ENCODE results near the gene RFX2. TPM values are rescaled to one million over a fixed set of nuclear protein-coding genes. Genes with fewer than 3 reads are reported as not detected.
"Not testable (repeated sequence)": the region's sequence is repeated elsewhere in the genome, so short reads cannot be mapped to it uniquely, and the experiment has no call there.

The RFX2 gene
- total RNA-seq, 1 donor from 2014 or later, result 7.2 TPM

DNA sequence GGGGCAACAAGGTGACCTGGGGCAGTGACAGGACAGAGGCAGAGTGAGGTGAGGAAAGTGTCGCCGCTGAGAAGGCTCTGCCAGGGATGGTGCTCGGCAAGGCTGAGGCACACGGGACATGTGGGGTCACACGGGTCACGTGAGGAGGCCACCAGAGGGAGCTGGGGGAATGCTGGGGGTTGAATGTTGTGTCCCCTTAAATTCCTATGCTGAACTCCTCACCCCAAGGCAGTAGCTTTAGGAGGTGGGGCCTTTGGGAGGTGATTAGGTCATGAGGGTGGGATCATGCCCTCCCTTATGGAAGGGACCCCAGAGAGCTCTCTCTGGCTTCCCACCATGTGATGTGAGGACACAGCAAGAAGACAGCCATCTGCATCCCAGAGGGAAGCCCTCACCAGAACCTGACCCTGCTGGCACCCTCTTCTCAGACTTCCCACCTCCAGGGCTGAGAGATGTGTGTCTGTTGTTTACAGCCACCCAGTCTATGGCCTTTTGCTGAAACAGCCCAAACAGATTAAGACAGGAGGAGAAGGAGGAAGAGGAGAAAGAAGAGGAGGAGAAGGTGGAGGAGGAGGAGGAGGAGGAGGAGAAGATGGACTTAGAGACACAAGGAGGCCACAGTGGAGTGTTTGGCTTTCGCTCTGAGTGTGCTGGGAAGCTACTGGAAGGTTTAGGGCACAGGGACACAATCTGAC lies 35.4 kb downstream of the RFX2 start:
- DNase-seq, result no peak

DNA sequence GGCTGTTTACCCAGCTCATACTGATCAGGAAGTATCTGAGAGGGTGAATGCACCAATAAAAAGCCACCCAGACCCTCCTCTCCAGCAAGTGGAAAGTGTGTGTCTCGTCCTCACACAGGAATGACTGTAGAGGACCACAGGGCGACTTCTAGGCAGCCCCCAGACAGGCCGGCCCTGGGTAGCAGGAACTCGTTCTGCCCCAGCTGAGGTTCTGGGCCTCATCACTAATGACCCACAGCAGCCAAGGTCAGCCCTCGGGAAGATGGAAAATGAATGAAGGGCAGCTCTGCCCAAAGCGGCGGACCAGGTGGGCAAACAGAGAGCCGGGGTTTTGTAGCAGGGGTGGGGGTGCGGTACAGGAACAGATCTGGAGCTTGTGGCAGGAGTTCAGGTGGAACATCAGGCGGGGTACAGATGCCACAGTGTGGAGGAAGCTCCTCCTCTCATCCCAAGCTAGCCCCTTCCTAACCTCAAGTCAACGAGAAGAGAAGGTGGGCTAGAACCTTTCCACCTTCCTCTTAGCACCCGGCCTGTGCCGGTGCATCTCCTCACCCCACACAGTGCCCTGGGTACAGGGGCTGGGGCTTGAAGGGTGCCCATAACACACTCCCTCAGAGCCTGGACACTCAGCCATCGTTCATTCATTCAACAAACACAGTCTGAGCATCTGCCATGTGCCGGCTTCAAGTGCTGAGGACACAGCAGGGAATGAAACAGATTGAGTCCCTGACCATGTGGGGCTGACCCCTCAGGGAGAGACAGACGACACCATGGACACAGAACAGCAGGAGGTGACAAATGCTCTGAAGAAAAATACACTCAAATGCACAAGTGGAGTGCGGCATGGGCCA lies 36.2 kb downstream of the RFX2 start:
- no peak for DNase-seq

DNA sequence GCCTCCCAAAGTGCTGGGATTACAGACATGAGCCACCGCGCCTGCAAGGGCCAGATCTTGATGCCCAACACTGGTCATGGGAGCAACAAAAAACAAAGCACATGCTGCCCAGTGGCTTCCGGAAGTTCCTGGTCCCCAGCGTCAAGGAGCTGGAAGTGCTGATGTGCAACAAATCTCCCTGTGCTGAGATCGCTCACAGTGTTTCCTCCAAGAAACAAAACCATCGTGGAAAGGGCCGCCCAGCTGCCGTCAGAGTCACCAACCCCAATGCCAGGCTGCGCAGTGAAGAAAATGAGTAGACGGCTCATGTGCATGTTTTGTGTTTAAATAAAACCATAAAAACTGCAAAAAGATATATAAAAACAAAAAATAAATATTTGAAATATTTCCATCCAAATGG lies 37.1 kb downstream of the RFX2 start:
- not testable (repeated sequence) for DNase-seq

DNA sequence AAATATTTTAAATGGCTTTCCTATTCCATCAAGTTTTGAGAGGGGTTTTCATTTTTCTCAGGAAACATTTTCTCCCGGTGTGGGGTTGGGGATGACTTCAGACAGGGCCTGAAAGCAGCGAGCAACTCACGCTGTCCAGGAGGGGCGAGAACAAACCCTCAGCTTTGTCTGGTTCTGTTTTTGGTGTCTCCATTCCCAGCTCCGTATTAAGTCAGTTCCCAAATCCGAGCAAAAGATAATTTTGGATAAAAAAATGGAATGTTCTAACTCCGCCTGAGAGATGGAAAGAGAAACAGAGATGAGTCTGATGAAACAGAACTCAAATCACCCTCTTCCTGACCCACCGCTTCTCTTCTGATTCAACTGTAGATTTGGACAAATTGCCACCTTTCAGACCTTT lies 38.4 kb downstream of the RFX2 start:
- DNase-seq, result no peak

DNA sequence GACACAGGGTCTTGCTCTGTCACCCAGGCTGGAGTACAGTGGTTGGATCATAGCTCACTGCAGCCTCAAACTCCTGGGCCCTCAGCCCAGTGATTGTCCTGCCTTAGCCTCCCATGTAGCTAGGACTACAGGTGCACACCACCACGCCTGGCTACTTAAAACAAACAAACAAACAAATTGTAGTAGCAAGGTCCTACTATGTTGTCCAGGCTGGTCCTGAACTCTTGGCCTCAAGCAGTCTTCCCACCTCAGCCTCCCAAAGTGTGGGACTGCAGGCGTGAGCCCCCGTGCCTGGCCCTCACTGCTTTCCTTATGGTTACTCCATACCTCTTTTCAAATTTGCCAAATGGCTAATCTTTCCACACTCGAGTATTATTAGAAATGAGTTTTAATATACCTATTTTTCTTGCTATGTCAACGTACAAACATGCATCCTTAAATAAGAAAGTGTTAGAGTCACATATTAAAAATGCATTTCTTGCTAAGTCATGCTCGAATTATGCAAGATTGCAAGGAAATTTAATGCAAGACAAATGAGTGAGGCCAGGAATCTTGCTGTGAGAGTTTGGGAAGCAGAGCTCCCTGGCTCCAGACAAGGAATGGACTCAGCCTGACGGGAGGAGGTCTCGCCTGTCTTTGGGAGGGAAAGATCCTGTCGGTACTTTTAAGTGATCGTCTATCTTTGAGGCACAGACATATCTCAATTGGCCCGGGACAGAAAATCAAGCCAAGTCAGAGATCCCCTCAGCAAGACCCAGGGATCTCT lies 39.4 kb downstream of the RFX2 start:
- DNase-seq, result peak; percentile 72

DNA sequence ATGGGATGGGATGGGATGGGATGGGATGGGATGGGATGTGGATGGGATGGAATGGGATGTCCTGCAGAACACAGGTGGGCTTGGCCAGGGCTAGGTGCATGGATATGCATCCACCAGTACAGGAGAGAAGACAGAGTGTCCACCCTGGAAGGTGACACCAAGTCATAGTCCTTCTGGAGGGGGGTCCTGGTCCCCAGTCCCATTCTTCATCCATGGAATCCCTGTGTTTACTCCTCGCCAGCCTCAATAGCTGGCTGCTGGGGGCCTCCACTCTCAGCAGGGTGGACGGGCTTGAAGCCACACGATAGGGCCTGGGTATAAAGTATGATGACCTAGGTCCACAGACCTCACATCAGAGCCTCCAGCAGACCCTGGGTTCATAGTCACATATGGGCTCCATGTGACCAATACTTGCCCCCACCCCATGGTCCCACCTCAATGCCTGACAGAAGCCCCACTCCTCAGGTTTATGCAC lies 40.1 kb downstream of the RFX2 start:
- DNase-seq, result no peak

DNA sequence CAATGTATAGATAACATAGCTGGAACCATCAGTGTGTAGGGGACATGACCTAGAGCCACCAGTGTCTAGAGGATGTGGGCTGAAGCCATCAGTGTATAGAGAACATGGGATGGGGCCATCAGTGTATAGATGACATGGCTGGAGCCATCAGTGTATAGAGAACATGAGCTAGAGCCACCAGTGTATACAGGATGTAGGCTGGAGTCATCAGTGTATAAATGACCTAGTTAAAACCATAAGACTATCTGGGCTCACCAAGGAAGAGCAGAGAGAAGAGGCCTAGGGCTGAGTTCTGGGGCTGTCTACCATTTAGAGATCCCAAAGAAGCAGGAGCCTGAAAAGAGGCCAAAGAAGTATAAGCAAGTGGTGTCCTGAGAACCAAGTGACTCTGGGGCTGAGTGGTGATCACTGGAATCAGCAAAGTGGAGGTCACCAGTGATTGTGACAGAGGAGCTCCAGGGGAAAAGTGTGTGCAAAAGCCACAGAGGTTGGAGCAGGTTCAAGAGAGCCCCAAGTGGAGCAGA lies 41.0 kb downstream of the RFX2 start:
- no peak for DNase-seq

DNA sequence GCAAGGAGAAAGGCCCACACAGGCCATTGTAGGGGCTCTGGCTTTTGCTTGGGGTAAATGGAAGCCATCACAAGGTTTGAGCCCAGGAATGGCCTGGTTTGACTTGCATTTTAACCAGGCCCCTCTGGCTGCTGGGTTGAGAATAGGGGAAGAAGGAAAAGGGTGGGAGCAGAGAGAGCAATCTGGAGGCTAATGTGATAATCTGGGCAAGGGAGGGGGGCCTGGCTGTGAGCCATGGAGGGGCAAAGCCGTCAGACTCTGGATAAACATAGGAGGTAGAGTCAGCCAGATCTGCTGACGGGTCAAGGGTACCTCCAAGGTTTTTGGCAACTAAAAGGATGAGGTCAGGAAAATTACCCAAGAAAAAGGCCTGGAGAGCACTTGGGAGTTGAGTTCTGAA lies 41.6 kb downstream of the RFX2 start:
- no peak for DNase-seq

DNA sequence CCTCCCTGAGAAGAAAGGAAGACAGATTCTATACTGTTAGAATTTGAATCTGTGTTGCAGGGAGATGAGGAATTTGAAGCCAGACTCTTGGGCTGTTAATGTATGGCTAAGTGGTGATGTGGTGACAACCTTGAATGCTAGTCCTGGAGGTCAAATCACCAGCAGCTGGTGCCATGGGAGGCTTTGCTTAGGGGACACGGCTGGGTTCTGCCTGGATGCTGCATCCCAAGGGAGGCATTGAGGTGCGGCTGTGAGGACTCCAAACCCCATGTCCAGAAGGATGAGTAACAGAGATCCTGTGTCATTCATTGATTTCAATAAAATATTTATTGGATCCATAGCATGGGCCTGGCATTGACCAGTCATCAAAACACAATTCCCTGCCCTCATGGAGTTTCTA lies 42.3 kb downstream of the RFX2 start:
- DNase-seq, result no peak

DNA sequence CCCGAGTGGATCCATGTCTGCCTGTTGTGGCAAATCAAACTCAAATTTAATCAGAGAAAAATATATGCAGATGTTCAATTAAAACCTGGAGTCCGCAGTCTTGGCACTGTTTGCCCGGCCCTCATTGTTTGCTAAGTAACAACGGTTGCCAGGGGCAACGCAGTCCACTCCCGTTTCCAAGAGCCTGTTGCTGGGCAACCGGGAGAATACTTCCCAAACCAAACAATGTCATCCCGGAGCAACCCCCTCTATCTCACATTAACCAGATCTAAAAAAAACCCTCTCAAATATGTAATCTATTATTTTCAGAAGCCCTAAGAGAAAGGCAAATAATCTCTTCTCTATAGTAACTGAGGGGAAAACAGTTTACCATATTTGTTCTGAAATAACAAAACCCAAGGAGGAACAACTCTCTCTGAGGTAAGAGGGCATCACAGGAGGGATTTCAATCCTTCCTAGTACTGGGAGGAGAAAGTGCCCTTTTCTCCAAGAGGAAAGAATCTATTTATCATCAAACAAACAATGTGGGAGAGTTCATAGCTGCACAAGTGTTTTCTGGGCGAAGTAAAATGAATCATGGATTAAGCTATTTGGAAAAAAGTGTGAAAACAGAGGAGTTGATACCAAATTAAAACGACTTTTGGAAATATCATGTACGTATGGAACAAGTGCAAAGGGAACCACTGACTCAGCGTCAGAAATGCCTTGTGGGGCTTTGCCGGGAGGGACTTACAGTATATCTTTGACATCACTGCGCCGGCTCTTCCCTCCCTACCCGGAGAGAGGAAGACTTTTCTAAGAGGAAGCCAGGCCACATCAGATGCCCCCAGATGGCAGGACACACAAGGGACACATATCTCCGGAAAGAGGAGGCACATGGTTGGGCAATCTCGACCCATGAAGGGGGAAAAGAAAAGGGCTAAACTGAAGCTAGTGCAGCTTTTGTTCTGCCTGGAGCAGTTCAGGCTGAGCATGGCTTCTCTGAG lies 43.3 kb downstream of the RFX2 start:
- DNase-seq, result peak; percentile 96

DNA sequence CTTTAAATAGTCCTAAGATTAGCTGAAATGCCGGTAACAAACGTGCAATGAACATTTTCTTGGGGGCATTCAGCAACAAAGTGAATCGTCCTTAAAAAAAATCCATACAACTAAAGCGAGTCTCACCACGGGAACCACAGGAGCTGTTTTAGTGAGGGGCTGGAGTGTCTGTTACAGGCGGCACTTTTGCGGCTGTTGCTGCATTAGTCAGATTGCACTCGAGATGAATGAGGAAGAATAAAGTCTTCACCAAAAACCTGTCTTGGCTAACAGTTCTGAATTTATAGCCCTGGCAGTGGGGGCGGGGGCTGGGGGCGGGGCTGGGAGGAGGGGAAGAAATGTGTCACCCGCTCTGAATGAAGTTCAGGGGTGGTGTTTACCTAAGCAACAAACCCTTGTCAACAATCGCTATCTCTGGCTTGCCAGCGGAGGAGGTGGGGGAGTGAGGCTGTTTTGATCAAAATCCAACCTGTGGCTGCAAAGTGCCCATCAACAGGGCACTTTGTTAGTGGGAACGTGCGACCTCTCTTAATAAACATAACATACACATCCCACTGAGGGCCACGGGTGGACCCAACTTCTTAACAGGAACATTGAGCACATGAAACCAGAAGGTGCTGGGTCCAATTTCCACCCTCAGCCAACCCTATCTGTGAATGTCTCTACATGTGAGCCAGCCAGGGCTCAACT lies 44.5 kb downstream of the RFX2 start:
- no peak for DNase-seq

DNA sequence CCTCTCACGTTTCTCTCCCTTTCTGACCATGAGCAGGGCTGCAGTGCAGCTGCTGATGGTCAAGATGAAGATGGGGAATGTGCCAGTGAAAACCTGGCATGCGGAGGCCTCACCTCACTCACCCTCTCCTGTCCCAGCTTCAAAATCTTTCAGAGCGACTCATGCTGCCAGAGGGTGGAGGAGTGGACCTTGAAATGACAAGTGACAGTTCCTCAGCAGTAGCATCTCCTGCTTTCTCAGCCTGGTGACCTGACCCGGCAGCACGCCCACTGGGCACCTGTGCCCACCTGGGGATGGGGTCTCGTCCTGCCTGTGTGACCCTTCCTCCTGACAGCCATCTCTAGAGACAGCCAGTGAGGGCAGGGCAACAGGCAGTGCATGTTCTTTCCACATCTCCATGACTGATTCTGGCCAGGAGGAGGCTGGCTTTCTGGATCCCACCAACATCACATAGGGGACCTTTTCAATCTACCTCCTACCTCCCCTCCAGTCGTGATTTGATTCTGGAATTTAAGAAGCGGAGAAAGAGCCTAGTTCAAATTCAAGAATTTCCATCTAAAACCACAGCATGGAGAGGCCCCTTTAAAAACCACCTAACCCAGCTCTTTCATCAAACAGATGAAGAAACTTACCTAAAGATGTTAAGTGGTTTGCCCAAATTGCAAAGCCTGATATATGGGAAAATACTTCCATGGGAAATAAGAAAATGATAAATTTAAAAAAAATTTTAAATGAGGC lies 45.8 kb downstream of the RFX2 start:
- DNase-seq, result no peak

DNA sequence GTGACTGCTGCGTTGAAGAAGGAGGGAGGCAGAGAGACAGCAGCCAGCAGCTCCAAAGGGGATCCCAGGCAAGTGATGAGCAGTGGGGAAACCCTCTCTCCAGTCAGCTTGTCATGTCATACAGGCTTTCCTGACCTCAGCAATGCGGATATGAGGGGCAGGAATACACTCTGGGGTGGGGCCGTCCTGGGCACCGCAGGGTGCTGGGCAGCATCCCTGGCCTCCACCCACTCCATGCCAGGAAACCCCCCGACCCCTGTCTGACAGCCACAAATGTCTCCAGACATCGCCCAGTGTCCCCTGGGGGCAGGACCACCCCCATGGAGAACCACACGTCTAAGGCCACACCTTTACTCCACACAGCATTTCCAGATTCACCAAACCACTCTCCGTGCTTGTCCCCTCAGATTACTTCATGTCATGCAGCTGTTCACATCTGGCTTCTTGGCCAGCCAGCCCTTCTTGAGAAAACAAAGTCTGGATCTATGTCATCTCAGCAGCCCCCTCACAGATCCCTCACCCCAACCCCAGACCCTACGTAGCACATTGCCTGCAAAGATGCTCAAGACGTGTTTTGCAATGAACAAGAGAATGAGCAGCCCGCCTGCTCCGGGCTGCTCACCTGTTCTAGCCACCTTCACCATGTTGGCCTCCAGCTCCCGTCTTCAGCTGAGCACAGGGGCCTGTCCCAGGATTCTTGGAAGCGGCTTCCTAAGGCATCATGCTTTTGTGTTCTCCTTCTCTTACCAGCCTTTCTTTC lies 46.5 kb downstream of the RFX2 start:
- DNase-seq, result no peak

DNA sequence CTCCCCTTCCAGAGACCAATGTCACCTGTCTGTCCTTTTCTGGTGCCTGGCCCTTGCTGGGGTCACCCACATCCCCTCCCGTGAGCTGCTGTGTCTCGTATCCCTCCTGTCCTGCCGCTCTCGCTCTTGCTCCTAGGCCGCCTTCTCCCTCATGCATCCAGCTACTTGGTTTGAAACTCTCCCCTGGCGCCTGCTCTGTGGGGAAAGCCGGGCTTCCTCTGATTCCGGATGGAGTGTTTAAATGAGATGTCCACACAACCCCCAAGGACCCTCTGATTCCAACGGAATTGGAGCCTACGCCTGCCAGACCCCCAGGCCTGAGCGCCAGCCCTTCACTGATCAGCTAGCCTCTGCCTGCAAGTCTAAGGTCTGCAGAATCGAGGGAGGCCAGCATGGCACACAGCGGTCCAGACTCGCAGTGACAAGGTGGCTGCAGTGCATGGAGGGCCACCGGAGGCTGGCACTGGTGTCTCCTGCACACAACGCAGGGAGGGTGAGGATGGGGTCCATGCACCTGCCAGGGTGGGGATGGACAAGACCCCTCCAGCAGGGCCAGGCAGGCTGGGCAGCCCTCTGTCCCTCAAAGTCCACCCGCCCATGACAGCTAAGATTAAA lies 47.2 kb downstream of the RFX2 start:
- no peak for DNase-seq

DNA sequence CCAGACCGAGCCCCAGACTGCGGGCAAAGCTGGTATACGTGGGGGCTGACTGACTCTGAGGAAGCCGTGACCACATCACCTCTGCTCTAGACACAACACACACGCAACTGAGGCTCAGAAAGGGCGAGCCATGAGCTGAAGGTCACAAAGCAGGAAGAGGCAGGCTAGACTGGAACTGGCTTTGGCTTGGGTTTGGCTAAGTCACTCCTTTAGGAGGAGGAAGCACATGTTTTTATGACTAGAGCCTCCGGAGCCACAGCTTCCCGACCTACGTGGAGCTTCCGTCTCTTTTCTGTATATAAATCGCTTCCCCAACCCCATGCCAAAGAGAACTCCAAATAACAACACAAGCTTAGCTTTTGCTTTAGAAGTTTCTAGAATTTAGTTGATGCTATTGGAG lies 48.0 kb downstream of the RFX2 start:
- DNase-seq, result peak; percentile 41

DNA sequence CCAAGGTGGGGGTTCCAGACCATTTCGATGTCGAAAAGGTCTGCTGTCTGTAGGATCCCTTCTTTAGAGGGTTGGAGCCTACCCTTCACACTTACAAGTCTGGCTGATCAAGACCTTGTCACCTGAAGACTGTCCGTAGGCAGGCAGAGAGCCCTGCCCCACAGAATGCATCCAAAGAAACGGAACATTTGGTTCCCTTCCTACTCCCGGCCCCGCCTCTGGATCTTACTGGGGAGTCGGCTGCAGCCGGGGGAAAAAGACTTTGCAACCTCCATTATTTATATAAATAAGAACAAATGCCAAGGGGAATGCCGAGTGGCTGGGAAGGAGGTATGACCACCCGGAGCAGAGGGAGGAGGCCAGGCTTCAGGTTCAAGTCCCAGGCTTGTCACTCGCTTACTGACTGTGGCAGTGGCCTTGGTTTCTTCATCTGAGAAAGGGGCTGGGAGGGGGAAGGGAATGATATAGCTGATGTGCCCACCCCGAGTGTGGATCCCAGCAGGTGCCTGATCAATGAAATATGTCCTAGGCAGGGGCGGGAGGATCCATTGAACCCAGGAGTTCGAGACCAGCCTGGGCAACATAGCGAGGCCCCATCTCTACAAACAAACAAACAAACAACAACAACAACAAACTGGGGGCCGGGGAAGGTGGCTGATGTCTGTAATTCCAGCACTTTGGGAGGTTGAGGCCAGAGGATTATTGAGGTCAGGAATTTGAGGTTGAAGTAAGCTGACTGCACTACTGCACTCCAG lies 48.7 kb downstream of the RFX2 start:
- no peak for DNase-seq

DNA sequence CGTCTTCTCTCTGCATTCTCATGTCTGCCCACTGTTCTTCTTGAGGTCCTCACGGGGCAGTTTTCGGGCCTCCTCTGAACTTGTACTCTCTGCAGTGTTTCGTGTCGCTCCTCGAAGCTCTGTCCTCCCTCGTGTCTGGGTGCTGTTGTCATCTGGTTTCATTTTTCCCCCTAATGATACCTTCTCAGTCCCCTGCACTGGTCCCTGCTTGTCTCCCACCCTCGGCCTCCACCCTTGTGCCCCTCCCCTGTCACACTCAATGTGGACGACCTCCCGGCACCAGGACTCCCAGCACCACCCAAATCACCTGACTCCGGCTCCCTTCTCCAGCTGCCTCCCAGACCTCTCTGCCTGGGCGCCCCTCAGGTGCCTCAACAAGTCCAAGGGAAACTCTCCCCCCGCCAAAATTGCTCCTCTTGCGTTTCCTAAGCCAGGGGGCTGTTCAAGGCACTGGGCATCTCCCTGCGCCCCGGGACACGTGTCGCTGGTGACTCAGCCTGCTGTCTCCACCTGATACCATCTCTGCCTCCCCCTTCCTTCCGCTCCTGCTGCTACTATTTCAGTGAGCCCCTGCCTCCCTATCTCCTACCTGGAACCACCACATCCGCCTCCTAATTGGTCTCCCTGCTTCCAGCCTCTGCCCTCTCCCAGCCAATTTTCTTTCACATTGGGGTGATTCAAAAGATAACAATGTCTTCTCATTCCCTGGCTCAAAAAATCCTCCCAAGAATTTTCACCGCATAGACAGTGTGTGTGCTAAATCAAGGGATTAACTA lies 49.5 kb downstream of the RFX2 start:
- DNase-seq, result no peak

All from skin of body (tissue), 2 donors.